PC-3 (cell line): ENCODE measurements around the gene TMEM106B.

Source experiments
- EZH2 ChIP-seq: fragments of 300-600 bp; sonication (generic); IDR thresholded peaks from one replicate; pipeline ENCODE4 v1.6.1; 2017; ENCODE audit warnings: antibody characterized with exemption, mild to moderate bottlenecking, low read length; ENCODE audit not compliant: unreplicated experiment
- TF ChIP-seq, protein P1 (sequence below): fragments of 300-600 bp; sonication (generic); conservative IDR thresholded peaks from 2 replicates; pipeline ENCODE4 v1.5.1; 2017; ENCODE audit warnings: antibody characterized with exemption, low read depth, mild to moderate bottlenecking, low read length

DNA sequence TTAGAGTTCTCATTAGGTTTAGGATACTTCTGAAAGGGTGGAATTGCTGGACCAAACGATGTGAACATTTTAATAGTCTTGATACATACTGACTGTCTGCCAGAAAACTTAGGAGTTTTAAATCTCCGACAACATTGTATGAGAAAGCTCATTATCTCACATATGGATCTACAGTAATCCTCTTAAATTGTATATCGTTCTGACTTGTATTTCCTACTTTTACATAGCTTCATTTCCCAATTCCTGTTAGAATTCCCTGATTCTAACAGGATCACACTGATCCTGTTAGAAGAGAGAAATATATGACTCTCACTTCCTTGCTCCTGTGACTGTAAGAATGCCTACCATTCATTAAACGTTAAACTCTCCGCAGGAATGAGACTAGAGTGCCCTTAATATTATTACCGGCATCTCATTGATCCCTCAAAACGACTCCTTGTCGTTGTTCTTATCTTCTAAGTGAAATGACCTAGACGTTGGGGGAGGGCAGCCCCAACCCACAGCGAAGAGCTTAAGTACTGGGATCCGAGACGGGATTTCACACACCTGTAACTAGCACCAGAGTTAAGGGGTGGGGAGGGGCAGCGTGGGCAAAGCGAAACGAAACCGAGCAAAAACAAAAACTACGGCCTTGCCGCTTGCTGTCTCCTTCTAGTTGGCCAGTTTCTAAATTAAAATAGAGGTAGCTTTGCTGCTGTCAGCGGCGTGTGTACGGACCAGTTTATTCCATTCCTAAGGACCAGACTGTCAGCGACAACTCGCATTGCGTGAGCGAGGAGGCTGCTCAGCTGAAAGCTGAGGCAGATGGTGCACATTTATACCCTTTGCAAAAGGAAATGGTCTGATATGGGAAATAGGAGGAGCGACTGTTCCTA, 678 bp upstream of the TMEM106B start:
- TF ChIP-seq, protein P1, sequence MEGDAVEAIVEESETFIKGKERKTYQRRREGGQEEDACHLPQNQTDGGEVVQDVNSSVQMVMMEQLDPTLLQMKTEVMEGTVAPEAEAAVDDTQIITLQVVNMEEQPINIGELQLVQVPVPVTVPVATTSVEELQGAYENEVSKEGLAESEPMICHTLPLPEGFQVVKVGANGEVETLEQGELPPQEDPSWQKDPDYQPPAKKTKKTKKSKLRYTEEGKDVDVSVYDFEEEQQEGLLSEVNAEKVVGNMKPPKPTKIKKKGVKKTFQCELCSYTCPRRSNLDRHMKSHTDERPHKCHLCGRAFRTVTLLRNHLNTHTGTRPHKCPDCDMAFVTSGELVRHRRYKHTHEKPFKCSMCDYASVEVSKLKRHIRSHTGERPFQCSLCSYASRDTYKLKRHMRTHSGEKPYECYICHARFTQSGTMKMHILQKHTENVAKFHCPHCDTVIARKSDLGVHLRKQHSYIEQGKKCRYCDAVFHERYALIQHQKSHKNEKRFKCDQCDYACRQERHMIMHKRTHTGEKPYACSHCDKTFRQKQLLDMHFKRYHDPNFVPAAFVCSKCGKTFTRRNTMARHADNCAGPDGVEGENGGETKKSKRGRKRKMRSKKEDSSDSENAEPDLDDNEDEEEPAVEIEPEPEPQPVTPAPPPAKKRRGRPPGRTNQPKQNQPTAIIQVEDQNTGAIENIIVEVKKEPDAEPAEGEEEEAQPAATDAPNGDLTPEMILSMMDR = no peak
- no peak for TF ChIP-seq EZH2
